Hepatocyte (in vitro differentiated cells): ENCODE measurements around the gene ELMO3. TPM values are rescaled to one million over a fixed set of nuclear protein-coding genes. Genes with fewer than 3 reads are reported as not detected.

Source experiments
- DNase-seq: peaks from one replicate; pipeline ENCODE4 v3.0.0-alpha.2; 2016; ENCODE audit warnings: low spot score
- H2AFZ ChIP-seq: fragments of 200-600 bp; sonication (generic); 2 replicates; pipeline ENCODE4 v1.6.0; 2016; ENCODE audit warnings: antibody characterized with exemption, mild to moderate bottlenecking
- H3K27ac ChIP-seq: fragments of 200-600 bp; sonication (generic); 2 replicates; pipeline ENCODE4 v1.5.1; 2016; ENCODE audit warnings: mild to moderate bottlenecking
- H3K27me3 ChIP-seq: fragments of 200-600 bp; sonication (generic); 2 replicates; pipeline ENCODE4 v1.6.1; 2016
- H3K36me3 ChIP-seq: fragments of 200-600 bp; sonication (generic); replicated peaks from 2 replicates; pipeline ENCODE4 v1.5.1; 2016; ENCODE audit warnings: low read depth; ENCODE audit not compliant: insufficient read depth
- H3K4me1 ChIP-seq: fragments of 200-600 bp; sonication (generic); 2 replicates; pipeline ENCODE4 v1.5.1; 2016; ENCODE audit warnings: mild to moderate bottlenecking, moderate library complexity; ENCODE audit not compliant: insufficient read depth
- H3K4me2 ChIP-seq: fragments of 200-600 bp; sonication (generic); 2 replicates; pipeline ENCODE4 v1.6.0; 2016
- H3K4me3 ChIP-seq: fragments of 200-600 bp; sonication (generic); 2 replicates; pipeline ENCODE4 v1.5.1; 2016; ENCODE audit warnings: mild to moderate bottlenecking
- H3K79me2 ChIP-seq: fragments of 200-600 bp; sonication (generic); 2 replicates; pipeline ENCODE4 v1.6.0; 2017; ENCODE audit warnings: mild to moderate bottlenecking
- H3K9me2 ChIP-seq: fragments of 200-600 bp; sonication (generic); replicated peaks from 2 replicates; pipeline ENCODE4 v1.6.0; 2017; ENCODE audit warnings: mild to moderate bottlenecking; ENCODE audit not compliant: insufficient read depth
- H3K9me3 ChIP-seq: fragments of 200-600 bp; sonication (generic); 2 replicates; pipeline ENCODE4 v1.5.1; 2016; ENCODE audit warnings: low read depth, mild to moderate bottlenecking
- H4K20me1 ChIP-seq: fragments of 200-600 bp; sonication (generic); 2 replicates; pipeline ENCODE4 v1.6.0; 2016; ENCODE audit warnings: mild to moderate bottlenecking; ENCODE audit not compliant: insufficient read depth, poor library complexity, severe bottlenecking
- EZH2 ChIP-seq: fragments of 200-600 bp; sonication (generic); IDR thresholded peaks from 2 replicates; pipeline ENCODE4 v1.6.1; 2016; ENCODE audit warnings: antibody characterized with exemption, mild to moderate bottlenecking, borderline replicate concordance
- EZH2phosphoT487 ChIP-seq: fragments of 200-600 bp; sonication (generic); IDR thresholded peaks from one replicate; pipeline ENCODE4 v1.6.1; 2018; ENCODE audit warnings: antibody characterized with exemption, mild to moderate bottlenecking, low read depth, moderate library complexity; ENCODE audit not compliant: unreplicated experiment, severe bottlenecking
- WGBS: methylation state at CpG from one replicate; pipeline ENCODE4 v1.1.6; 2016; ENCODE audit warnings: low lambda C conversion rate; ENCODE audit errors: missing lambda C conversion rate; 5-methylcytosine and 5-hydroxymethylcytosine counted together
- polyA plus RNA-seq: library from polyadenylated mRNA; unstranded; fragments of >200 nt; fragmentation: Nextera tagmentation; extraction: Ambion mirVana; gene quantifications from 2 replicates; pipeline ENCODE4 v1.2.1, GENCODE V29; 2016
- total RNA-seq: library from RNA; depleted of rRNA; stranded (reverse); fragments of >200 nt; gene quantifications from 2 replicates; pipeline ENCODE4 v1.2.3, GENCODE V29; 2014
- TF ChIP-seq, protein P1 (sequence below): fragments of 200-600 bp; sonication (generic); IDR thresholded peaks from 2 replicates; pipeline ENCODE4 v1.5.1; 2016; ENCODE audit warnings: antibody characterized with exemption, mild to moderate bottlenecking; ENCODE audit not compliant: poor library complexity

The ELMO3 gene
- total and polyA plus RNA-seq, 2 experiments from 2014 or later = 14.5 to 18.5 TPM

DNA sequence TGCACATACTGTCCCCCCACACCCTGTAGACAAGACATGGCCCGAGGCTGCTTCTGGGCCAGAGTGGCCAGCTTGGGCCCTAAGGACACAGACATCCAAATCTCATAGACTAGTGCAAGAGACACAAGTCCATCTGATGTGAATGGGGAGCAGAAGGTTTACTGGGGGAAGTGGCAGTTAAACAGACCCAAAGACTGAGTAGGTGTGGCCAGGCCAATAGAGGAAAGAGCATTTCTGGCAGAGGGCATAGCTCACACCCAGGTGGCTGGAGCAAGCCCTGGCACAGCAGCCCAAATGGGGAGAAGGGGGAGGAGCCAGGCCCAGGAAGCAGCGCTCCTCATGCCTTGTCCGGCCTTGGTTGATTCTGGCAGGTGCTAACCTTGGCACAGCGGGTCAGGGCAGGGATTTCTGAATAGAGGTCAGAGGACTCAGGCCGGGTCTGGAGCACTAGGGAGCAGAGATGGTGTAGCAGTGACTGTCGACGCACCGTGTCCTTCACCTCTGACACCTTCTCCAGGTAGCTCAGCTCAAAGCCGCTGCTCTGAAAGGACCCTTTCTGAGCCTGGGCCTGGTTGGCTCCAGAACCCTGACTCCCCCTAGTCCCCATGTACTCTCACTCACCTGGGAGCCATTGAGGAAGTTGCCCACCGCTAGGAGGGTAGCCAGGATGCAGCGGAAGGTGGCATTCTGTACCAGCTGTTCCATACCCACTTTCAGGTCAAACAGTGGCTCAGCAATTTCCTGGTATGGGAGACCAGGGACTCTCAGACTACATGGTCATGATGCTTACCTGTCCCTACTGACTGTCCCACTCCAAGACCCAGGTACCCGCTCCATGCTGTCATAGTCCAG is 32.1 kb downstream of the ELMO3 start:
- no peak overlapping the region for H3K4me2 ChIP-seq
- no peaks in the 10 kb centered on the region for H4K20me1 ChIP-seq
- no peaks in the 10 kb centered on the region for H3K9me2 ChIP-seq
- H3K79me2 ChIP-seq = peaks cover 14% of the 10 kb centered on the region
- no peaks in the 10 kb centered on the region for H3K27me3 ChIP-seq
- H3K4me3 ChIP-seq = no peak overlapping the region
- H3K27ac ChIP-seq = no peak overlapping the region
- H3K4me1 ChIP-seq = peaks cover 8% of the 10 kb centered on the region
- no peaks in the 10 kb centered on the region for H3K36me3 ChIP-seq
- no peak for DNase-seq
- WGBS = 96% methylated on average over 12 of the region's 12 CpGs
- TF ChIP-seq, protein P1, sequence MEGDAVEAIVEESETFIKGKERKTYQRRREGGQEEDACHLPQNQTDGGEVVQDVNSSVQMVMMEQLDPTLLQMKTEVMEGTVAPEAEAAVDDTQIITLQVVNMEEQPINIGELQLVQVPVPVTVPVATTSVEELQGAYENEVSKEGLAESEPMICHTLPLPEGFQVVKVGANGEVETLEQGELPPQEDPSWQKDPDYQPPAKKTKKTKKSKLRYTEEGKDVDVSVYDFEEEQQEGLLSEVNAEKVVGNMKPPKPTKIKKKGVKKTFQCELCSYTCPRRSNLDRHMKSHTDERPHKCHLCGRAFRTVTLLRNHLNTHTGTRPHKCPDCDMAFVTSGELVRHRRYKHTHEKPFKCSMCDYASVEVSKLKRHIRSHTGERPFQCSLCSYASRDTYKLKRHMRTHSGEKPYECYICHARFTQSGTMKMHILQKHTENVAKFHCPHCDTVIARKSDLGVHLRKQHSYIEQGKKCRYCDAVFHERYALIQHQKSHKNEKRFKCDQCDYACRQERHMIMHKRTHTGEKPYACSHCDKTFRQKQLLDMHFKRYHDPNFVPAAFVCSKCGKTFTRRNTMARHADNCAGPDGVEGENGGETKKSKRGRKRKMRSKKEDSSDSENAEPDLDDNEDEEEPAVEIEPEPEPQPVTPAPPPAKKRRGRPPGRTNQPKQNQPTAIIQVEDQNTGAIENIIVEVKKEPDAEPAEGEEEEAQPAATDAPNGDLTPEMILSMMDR = no peak
- TF ChIP-seq EZH2 (no peak), EZH2phosphoT487 (no peak)
- no peaks in the 10 kb centered on the region for H3K9me3 ChIP-seq
- H2AFZ ChIP-seq = no peak overlapping the region

- TF ChIP-seq, protein P1 = no peak
- no peak for TF ChIP-seq EZH2phosphoT487
- no peak for TF ChIP-seq EZH2
- Histone ChIP-seq H3K9me2 (no peaks in the 10 kb centered on the region), H3K4me1 (no peaks in the 10 kb centered on the region), H3K9me3 (no peaks in the 10 kb centered on the region), H3K27me3 (no peaks in the 10 kb centered on the region), H3K79me2 (no peaks in the 10 kb centered on the region), H3K27ac (no peak overlapping the region), H3K4me2 (no peak overlapping the region), H2AFZ (no peak overlapping the region), H3K4me3 (no peak overlapping the region), H4K20me1 (no peaks in the 10 kb centered on the region), H3K36me3 (no peaks in the 10 kb centered on the region)
- WGBS = 92% methylated on average over 6 of the region's 7 CpGs
- DNase-seq = no peak
Measured at GRCh38 chr16:67233596-67233995, 34.7 kb downstream of the ELMO3 start.

- H3K79me2 ChIP-seq = no peaks in the 10 kb centered on the region
- H3K36me3 ChIP-seq = no peaks in the 10 kb centered on the region
- 91% methylated on average over 10 of the region's 10 CpGs for WGBS
Measured at GRCh38 chr16:67234180-67234597, 35.3 kb downstream of the ELMO3 start.

More at GRCh38 chr16:67234180-67234597, 35.3 kb downstream of the ELMO3 start:
- no peak overlapping the region for H3K4me3 ChIP-seq
- no peak overlapping the region for H3K27ac ChIP-seq
- no peaks in the 10 kb centered on the region for H3K9me3 ChIP-seq
- no peak for DNase-seq
- TF ChIP-seq, protein P1 = no peak
- TF ChIP-seq EZH2phosphoT487 (no peak), EZH2 (no peak)
- no peaks in the 10 kb centered on the region for H3K27me3 ChIP-seq
- no peak overlapping the region for H2AFZ ChIP-seq
- H3K4me1 ChIP-seq = no peaks in the 10 kb centered on the region
- H3K4me2 ChIP-seq = no peak overlapping the region
- H3K9me2 ChIP-seq = no peaks in the 10 kb centered on the region
- no peaks in the 10 kb centered on the region for H4K20me1 ChIP-seq
